Activated T-cell treated with anti-CD3 and anti-CD28 coated beads, Interleukin-2, amount 50 U/mL, for 24 hours (primary cell): ENCODE measurements around the gene EYA2.

ENCODE experiments used
- DNase-seq: peaks from one replicate; pipeline ENCODE4 v3.0.0-alpha.2; 2020
- H3K27ac Mint-ChIP-seq: 2 replicates; pipeline ENCODE4 v1.8.0; 2020; ENCODE audit warnings: mild to moderate bottlenecking, mixed read lengths
- H3K27me3 Mint-ChIP-seq: 2 replicates; pipeline ENCODE4 v1.8.0; 2020; ENCODE audit warnings: mixed read lengths
- H3K36me3 Mint-ChIP-seq: 2 replicates; pipeline ENCODE4 v1.8.0; 2020; ENCODE audit warnings: low read depth, mixed read lengths
- H3K4me1 Mint-ChIP-seq: 2 replicates; pipeline ENCODE4 v1.8.0; 2020; ENCODE audit warnings: low read depth, mixed read lengths
- H3K4me3 Mint-ChIP-seq: 2 replicates; pipeline ENCODE4 v1.8.0; 2020; ENCODE audit warnings: mild to moderate bottlenecking, moderate library complexity, mixed read lengths
- H3K9me3 Mint-ChIP-seq: 2 replicates; pipeline ENCODE4 v1.8.0; 2020; ENCODE audit warnings: mixed read lengths

EYA2 gene

DNA sequence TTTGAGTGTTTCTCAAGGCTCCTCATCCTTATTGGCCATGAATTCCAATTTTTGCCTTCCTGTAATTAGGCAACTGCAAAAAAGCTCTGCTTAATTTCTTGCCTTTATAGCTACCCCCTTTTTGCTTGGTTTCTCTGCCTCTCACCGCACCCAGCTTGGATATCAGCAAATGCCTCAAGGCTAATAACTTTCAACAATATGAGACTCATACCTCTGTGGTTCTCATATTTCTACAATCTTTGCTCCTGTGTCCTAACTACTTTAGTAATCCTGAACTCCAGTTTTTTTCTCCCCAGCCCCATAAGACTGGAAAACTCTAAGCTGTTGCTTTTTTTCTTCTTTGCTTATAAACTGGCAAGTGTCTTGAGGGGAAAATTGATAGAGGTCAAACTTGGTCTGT, 88.8 kb downstream of the EYA2 start:
- DNase-seq, result no peak
- peaks cover 7% of the 10 kb centered on the region for H3K4me1 Mint-ChIP-seq
- no peaks in the 10 kb centered on the region for H3K36me3 Mint-ChIP-seq
- peaks cover 38% of the 10 kb centered on the region for H3K27me3 Mint-ChIP-seq
- no peak overlapping the region for H3K4me3 Mint-ChIP-seq
- H3K9me3 Mint-ChIP-seq, result peaks cover 16% of the 10 kb centered on the region
- no peak overlapping the region for H3K27ac Mint-ChIP-seq

DNA sequence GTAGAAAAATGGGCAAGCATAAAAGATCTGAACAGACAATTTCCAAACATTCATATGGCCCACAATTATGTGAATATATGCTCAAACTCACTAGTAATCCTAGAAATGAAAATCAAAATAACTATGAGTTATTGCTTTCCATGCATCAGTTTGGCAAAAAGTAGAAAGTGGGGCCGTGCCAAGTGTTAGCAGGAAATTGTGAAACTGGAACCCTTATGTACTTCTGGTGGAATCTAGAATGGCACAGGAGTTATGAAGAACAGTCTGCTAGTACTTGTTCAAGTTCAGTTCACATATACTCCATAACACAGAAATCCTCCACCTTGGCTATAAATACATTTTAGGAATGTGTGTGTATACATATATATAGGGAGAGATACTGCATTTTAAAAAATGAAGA, 89.8 kb downstream of the EYA2 start:
- Mint-ChIP-seq H3K27ac (no peak overlapping the region), H3K36me3 (no peaks in the 10 kb centered on the region), H3K27me3 (peaks cover 34% of the 10 kb centered on the region), H3K9me3 (peaks cover 16% of the 10 kb centered on the region), H3K4me3 (no peak overlapping the region), H3K4me1 (peaks cover 6% of the 10 kb centered on the region)
- no peak for DNase-seq

DNA sequence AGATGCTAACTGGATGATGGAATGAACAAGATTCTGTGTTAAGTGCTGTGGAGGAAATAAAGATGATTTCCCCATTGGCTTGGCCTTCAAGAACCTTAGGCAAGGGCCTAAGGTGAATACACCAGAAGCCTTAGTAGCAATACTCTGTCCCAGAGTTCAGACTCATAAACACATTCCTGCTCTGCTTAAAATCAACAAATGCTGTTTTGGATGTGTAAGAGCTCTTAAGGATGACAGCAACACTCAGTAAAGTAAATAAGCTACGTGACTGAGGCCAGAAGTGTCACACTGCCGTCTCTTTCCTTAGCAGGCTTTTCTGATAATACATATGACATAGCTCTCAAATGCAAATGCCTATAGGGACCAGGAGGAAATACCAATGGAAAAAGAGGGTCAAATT, 90.6 kb downstream of the EYA2 start:
- H3K27me3 Mint-ChIP-seq, result peaks cover 40% of the 10 kb centered on the region
- no peaks in the 10 kb centered on the region for H3K36me3 Mint-ChIP-seq
- no peak overlapping the region for H3K4me3 Mint-ChIP-seq
- H3K27ac Mint-ChIP-seq, result no peak overlapping the region
- DNase-seq, result no peak
- peaks cover 6% of the 10 kb centered on the region for H3K4me1 Mint-ChIP-seq
- H3K9me3 Mint-ChIP-seq, result peaks cover 16% of the 10 kb centered on the region

DNA sequence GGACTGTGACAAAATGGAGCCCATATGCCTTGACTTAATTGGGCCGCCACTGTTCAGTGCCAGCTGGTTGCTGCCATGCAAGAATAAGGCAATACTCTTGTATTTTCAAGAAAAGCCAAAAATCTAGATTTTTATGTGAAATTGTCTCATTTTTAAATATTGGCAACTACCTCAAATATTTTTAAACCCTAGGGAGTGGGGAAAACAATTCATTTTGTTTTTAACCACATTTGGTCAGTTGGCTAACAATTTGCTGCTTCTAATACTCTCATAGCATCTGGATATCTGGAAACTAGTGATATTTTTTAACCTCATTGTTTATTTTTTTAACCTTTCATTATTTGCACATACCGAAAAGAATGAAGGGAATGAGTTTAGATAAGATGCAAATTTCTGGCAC, 91.0 kb downstream of the EYA2 start:
- peaks cover 10% of the 10 kb centered on the region for H3K4me1 Mint-ChIP-seq
- no peak overlapping the region for H3K4me3 Mint-ChIP-seq
- DNase-seq, result no peak
- H3K27me3 Mint-ChIP-seq, result peaks cover 41% of the 10 kb centered on the region
- no peak overlapping the region for H3K27ac Mint-ChIP-seq
- H3K36me3 Mint-ChIP-seq, result no peaks in the 10 kb centered on the region
- H3K9me3 Mint-ChIP-seq, result peaks cover 16% of the 10 kb centered on the region

DNA sequence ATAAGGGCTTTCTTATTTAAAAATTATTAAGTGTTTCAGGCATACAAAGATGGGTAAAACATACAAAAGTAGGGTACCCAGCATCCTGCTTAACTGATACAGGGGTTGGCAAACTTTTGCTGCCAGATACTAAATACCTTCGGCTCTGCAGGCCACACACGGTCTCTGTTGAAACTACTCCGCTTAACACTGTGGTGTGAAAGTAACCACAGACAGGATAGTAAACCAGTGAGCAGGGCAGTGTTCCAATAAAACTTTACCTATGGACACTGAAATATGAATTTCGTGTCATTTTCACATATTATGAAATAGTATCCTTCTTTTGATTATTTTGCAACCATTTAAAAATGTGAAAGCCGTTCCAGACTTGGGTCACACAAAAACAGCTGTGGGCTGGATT, 92.4 kb downstream of the EYA2 start:
- H3K27ac Mint-ChIP-seq, result no peak overlapping the region
- peaks cover 13% of the 10 kb centered on the region for H3K4me1 Mint-ChIP-seq
- peaks cover 15% of the 10 kb centered on the region for H3K9me3 Mint-ChIP-seq
- H3K4me3 Mint-ChIP-seq, result no peak overlapping the region
- no peaks in the 10 kb centered on the region for H3K36me3 Mint-ChIP-seq
- DNase-seq, result no peak
- H3K27me3 Mint-ChIP-seq, result peaks cover 49% of the 10 kb centered on the region

DNA sequence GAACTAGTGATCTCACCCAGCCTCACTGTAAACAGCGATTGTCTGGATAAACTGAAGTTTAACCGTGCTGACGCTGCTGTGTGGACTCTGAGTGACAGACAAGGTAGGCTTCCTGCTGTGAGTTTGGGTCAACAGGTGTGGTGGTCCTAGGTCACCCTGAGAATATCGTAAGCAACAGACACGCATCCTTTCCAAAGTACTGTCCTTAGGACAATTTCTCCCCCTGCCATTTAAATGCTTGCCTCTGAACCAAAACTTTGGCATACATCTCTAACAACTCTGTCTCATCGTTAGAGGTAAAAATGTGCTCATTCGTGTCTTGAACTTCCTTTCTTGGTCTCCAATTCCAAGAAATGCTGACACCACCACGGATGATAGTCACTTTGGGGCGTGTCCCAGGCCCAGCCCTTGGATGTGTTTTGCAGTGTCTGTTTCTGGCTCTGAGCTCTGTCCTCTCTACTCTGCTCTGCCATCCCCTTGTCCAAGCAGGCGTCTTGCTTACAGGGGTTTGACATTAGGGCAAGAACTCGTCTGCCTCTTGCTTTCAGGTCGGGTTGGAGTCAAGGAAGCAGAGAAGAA, 95.5 kb downstream of the EYA2 start:
- Mint-ChIP-seq H3K27ac (peak overlapping the region; percentile 47), H3K9me3 (no peaks in the 10 kb centered on the region), H3K4me3 (no peak overlapping the region), H3K4me1 (peaks cover 27% of the 10 kb centered on the region), H3K27me3 (peaks cover 47% of the 10 kb centered on the region), H3K36me3 (no peaks in the 10 kb centered on the region)
- peak; percentile 38 for DNase-seq

DNA sequence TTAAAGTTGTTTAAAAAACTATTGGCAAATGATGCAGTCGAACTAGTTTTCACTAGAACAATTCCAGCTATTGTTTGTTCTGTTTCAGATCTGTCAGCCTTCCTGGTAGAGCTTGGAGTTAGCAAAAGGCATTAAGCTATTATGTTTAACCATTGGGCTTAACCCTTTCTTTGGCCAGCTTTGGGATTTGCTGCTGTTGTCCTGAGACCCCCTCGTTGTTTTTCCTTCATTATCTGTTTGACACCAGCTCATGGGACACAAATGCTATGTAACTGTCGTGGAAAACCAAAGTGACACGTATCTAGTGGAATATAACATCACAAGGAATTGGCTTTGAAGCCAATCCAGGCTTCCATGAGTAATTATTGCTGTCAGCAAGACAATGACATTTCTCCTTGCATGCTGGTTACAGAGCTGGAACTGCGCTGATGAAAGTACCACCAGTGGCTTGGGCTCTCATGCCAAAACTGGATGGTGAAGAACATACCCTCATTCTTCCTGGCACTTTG, 96.0 kb downstream of the EYA2 start:
- Mint-ChIP-seq H3K4me3 (no peak overlapping the region), H3K36me3 (no peaks in the 10 kb centered on the region), H3K9me3 (no peaks in the 10 kb centered on the region), H3K27me3 (peaks cover 47% of the 10 kb centered on the region), H3K27ac (peak overlapping the region; percentile 40), H3K4me1 (peaks cover 27% of the 10 kb centered on the region)
- DNase-seq, result no peak

DNA sequence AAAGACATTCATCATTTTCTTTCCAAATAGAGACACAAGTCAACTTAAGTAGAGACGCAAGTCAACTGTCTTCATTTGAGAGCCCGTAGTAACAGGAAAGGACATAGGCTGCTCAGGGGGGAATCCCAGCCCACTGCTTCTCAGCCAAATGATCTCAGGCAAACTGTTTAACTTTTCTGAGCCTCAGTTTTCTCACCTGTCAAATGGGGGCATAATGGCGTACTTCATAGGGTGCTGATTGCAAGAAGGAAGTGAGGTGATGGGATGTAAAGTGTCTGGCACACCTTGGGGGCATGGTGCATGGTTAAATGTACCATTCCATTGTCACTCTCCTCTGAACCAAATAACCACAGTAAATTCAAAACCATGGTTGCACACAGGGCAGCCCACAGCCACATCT, 96.5 kb downstream of the EYA2 start:
- Mint-ChIP-seq H3K36me3 (no peaks in the 10 kb centered on the region), H3K27ac (no peak overlapping the region), H3K4me3 (no peak overlapping the region), H3K27me3 (peaks cover 50% of the 10 kb centered on the region), H3K9me3 (no peaks in the 10 kb centered on the region), H3K4me1 (peaks cover 27% of the 10 kb centered on the region)
- DNase-seq, result no peak

DNA sequence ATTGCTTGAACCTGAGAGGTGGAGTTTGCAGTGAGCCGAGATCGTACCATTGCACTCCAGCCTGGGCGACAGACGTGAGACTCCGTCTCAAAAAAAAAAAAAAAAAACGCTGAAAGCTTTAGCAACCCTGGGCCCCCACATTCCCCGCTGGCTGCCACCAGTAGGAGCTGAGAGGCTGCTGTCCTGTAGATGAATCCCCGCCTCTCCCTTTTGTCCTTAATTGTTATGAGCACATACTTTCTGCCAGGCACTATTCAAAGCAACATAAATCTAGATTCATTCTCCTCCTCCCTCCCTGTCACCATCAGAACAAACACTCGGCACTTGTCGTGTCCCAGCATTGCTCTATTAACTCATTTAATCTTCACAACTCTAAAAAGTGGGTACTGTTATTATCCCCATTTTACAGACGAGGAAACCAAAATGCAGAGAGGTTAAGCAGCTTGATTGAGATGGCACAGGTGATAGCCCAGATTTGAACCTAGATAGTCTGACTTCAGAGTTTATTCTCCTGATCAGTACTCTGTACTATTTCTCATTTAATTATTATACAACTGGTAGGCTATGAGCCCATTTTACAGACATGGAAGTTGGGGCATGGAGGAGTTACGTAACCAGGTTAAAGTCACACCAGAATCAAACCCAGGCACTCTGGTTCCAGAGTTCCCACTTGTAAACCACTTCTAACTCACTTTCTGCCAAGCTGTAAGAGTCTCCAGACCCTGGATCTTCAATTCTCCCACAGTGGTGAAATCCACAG, 97.4 kb downstream of the EYA2 start:
- Mint-ChIP-seq H3K4me3 (no peak overlapping the region), H3K36me3 (no peaks in the 10 kb centered on the region), H3K9me3 (no peaks in the 10 kb centered on the region), H3K4me1 (peaks cover 27% of the 10 kb centered on the region), H3K27ac (no peak overlapping the region), H3K27me3 (peaks cover 52% of the 10 kb centered on the region)
- no peak for DNase-seq

DNA sequence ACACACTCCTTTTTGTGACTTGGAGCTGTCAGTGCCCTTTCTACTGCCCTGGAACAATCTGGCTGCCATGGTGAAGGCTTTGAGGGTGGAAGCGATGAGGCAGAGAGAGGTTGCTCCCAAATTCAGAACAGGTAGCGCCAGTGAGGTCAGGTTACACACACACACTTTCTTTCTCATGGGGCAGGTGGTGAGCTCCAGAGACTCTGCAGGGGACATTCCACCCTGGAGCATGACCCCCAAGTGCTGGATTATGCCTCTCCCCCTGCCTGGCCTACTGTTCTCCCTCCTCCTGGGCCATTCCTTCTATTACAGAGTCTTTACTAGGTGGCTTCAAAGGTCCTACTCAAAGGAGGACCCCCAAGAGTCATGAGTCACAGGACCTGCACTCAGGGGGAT, 98.0 kb downstream of the EYA2 start:
- H3K36me3 Mint-ChIP-seq, result no peaks in the 10 kb centered on the region

DNA sequence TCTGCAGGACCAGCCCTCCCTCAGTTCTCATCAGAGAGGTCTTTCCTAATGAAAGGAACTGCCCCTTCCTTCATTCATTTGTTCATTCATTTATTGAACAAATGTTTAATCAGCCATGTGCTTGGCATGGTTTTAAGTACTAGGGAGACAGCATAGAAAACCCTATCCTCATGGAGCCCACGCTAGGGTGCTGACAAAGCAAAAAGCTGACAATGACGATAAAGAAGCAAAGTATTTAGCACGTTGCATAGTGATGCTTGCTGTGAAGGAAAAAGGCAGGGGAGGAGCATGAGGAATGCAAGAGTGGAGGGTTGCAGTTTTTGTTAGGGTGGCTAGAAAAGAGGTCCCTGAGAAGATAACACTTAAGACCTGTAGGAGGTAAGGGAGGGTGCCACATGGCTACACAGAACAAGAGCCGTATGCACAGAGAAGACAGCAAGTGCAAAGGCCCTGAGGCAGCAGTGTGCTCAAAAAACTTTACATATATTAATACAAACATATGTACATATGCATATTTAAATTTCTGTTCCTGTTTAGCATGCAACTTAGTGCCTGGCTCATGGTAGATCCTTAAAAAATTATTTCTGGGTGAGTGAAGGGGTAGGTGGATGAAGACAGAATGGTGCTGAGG, 98.9 kb downstream of the EYA2 start:
- no peak overlapping the region for H3K4me3 Mint-ChIP-seq
- H3K27ac Mint-ChIP-seq, result peak overlapping the region; percentile 53
- peaks cover 27% of the 10 kb centered on the region for H3K4me1 Mint-ChIP-seq
- H3K36me3 Mint-ChIP-seq, result no peaks in the 10 kb centered on the region
- no peak for DNase-seq
- H3K9me3 Mint-ChIP-seq, result no peaks in the 10 kb centered on the region
- peaks cover 59% of the 10 kb centered on the region for H3K27me3 Mint-ChIP-seq

More for the DNA sequence above, 98.0 kb downstream of the EYA2 start:
- H3K4me1 Mint-ChIP-seq, result peaks cover 27% of the 10 kb centered on the region
- DNase-seq, result no peak
- H3K27ac Mint-ChIP-seq, result no peak overlapping the region
- peaks cover 52% of the 10 kb centered on the region for H3K27me3 Mint-ChIP-seq
- no peaks in the 10 kb centered on the region for H3K9me3 Mint-ChIP-seq
- no peak overlapping the region for H3K4me3 Mint-ChIP-seq

DNA sequence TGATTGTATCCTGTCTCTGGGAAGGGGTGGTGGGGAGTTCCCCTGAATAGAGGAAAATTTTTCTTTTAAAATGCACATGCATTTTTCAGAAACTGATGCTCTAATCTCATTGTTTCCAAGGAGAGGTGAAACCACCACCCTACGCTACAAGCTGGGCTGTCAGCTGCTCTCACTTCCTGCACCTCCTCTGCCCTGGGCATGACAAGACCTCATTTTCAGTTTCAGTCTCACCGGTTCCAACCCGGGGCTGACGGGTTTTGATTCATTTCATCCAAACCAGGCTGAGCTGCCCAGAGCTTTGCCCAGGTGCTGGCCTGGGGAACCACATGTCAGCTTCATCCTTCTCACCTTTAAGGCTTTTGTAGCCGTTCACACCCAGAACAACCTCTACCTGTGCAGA, 99.7 kb downstream of the EYA2 start:
- peak overlapping the region; percentile 53 for H3K27ac Mint-ChIP-seq
- no peaks in the 10 kb centered on the region for H3K9me3 Mint-ChIP-seq
- no peaks in the 10 kb centered on the region for H3K36me3 Mint-ChIP-seq
- peaks cover 27% of the 10 kb centered on the region for H3K4me1 Mint-ChIP-seq
- peak overlapping the region; percentile 35 for H3K4me3 Mint-ChIP-seq
- H3K27me3 Mint-ChIP-seq, result peaks cover 59% of the 10 kb centered on the region
- DNase-seq, result peak; percentile 63

DNA sequence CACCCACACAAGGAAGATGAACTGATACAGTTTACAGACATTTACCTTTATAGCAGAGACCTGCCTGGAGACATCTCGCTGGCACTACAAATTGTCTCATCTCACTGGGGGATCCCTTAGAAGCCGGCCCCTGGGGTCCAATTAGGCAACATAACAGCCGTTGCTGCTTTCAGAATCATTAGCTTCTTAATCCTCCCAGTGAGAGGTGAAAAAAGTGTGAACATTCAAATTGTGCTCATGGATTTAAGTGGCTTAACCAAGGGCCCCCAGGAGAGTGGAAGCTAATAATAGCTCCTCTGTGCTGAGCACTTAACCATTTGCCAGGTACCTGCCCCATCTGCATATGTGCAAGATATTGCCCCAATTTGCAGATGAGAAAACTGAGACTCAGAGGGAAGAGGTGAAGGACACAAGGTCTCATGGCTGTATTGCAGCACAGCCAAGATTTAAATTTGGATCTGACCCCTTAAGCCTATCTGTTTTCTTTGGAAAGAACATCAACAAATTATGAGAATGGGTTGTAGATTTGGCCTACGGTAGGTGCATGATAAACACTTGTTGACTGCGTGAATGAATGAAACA, 101.0 kb downstream of the EYA2 start:
- no peaks in the 10 kb centered on the region for H3K9me3 Mint-ChIP-seq
- no peak overlapping the region for H3K27ac Mint-ChIP-seq
- no peak for DNase-seq
- peaks cover 17% of the 10 kb centered on the region for H3K4me1 Mint-ChIP-seq
- no peaks in the 10 kb centered on the region for H3K36me3 Mint-ChIP-seq
- no peak overlapping the region for H3K4me3 Mint-ChIP-seq
- peaks cover 49% of the 10 kb centered on the region for H3K27me3 Mint-ChIP-seq

DNA sequence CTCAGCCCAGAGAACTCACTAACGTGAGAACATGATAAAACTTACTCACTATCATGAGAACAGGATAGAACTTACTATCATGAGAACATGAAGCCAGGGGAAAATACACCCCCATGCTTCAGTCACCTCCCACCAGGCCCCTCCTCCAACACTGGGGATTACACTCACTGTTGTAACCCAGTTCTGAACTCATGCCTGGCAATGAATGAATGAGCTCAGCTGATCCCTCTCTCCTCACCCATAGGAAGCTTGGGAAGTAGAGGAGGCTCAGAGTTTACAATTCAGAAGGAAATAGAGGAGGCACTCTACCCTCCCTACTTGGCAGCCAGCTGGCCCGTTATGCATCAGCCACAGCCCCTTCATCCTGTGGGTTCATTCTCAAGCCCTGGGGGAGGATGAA, 102.5 kb downstream of the EYA2 start:
- peaks cover 14% of the 10 kb centered on the region for H3K4me1 Mint-ChIP-seq
- no peaks in the 10 kb centered on the region for H3K36me3 Mint-ChIP-seq
- no peak overlapping the region for H3K4me3 Mint-ChIP-seq
- peaks cover 46% of the 10 kb centered on the region for H3K27me3 Mint-ChIP-seq
- no peaks in the 10 kb centered on the region for H3K9me3 Mint-ChIP-seq
- no peak for DNase-seq
- no peak overlapping the region for H3K27ac Mint-ChIP-seq
